Mucosa of stomach (tissue), 1 donor: ENCODE data around the gene ZNF350.
"Not testable (repeated sequence)": the region's sequence is repeated elsewhere in the genome, so short reads cannot be mapped to it uniquely, and the experiment has no call there.

Experiments used
- H3K27me3 ChIP-seq: one replicate; pipeline ENCODE4 v1.7.0; 2013; ENCODE audit warnings: mild to moderate bottlenecking, low read length; ENCODE audit not compliant: control insufficient read depth, insufficient read depth
- H3K36me3 ChIP-seq: one replicate; pipeline ENCODE4 v1.7.0; 2013; ENCODE audit warnings: low read length; ENCODE audit not compliant: control insufficient read depth, insufficient read depth
- H3K4me1 ChIP-seq: one replicate; pipeline ENCODE4 v1.7.0; 2013; ENCODE audit warnings: mild to moderate bottlenecking, low read length; ENCODE audit not compliant: control insufficient read depth, insufficient read depth
- H3K4me3 ChIP-seq: one replicate; pipeline ENCODE4 v1.7.0; 2013; ENCODE audit warnings: low read length
- H3K9ac ChIP-seq: one replicate; pipeline ENCODE4 v1.7.0; 2013; ENCODE audit warnings: mild to moderate bottlenecking, low read length, moderate library complexity
- H3K9me3 ChIP-seq: one replicate; pipeline ENCODE4 v1.7.0; 2013; ENCODE audit warnings: mild to moderate bottlenecking, low read length, moderate library complexity; ENCODE audit not compliant: control insufficient read depth
- donor health status: Pancreatic carcinoma.

ZNF350 gene

GRCh38 chr19:51986309-51987291 is at the start of gene ZNF350:
Gene ZNF350, minus strand, starts transcription at chr19:51986840. Its CDS starts 12,480 bp downstream, at chr19:51974360.
- Histone ChIP-seq H3K27me3 (no peaks in the 10 kb centered on the region), H3K9ac (peak within 1 kb of the TSS; percentile 96), H3K9me3 (peaks cover 12% of the 10 kb centered on the region), H3K4me1 (no peaks in the 10 kb centered on the region), H3K4me3 (peak within 1 kb of the TSS; percentile 97), H3K36me3 (no peaks in the 10 kb centered on the region)

GRCh38 chr19:52034051-52034728 is 47.5 kb upstream of the ZNF350 start:
- H3K36me3 ChIP-seq: peaks cover 29% of the 10 kb centered on the region
- no peak overlapping the region for H3K9ac ChIP-seq
- H3K4me3 ChIP-seq: no peak overlapping the region
- no peaks in the 10 kb centered on the region for H3K27me3 ChIP-seq
- H3K9me3 ChIP-seq: peaks cover 46% of the 10 kb centered on the region
- H3K4me1 ChIP-seq: no peaks in the 10 kb centered on the region

- no peaks in the 10 kb centered on the region for H3K36me3 ChIP-seq
- H3K9me3 ChIP-seq: peaks cover 17% of the 10 kb centered on the region
- H3K4me1 ChIP-seq: no peaks in the 10 kb centered on the region
- no peaks in the 10 kb centered on the region for H3K27me3 ChIP-seq
- H3K4me3 ChIP-seq: peak overlapping the region; percentile 93
- peak overlapping the region; percentile 92 for H3K9ac ChIP-seq
Measured at GRCh38 chr19:52028780-52029123, 42.1 kb upstream of the ZNF350 start.

GRCh38 chr19:52028027-52028779 is 41.6 kb upstream of the ZNF350 start, which contains the start of gene ZNF614:
Gene ZNF614, minus strand, starts transcription at chr19:52028379. Its CDS starts 2,634 bp downstream, at chr19:52025745.
- no peaks in the 10 kb centered on the region for H3K4me1 ChIP-seq
- H3K36me3 ChIP-seq: no peaks in the 10 kb centered on the region
- peak within 1 kb of the TSS; percentile 92 for H3K9ac ChIP-seq
- peak within 1 kb of the TSS; percentile 93 for H3K4me3 ChIP-seq
- H3K9me3 ChIP-seq: peaks cover 12% of the 10 kb centered on the region
- H3K27me3 ChIP-seq: no peaks in the 10 kb centered on the region

GRCh38 chr19:52026255-52026990 is 39.8 kb upstream of the ZNF350 start:
- H3K9ac ChIP-seq, H3K36me3 ChIP-seq, H3K27me3 ChIP-seq, H3K4me1 ChIP-seq, H3K4me3 ChIP-seq, H3K9me3 ChIP-seq: not testable (repeated sequence)

- not testable (repeated sequence) for H3K9ac ChIP-seq, H3K4me1 ChIP-seq, H3K27me3 ChIP-seq, H3K4me3 ChIP-seq, H3K36me3 ChIP-seq
- peaks cover 24% of the 10 kb centered on the region for H3K9me3 ChIP-seq
Measured at GRCh38 chr19:52024478-52024877, 37.8 kb upstream of the ZNF350 start.

GRCh38 chr19:52022193-52022592 is 35.6 kb upstream of the ZNF350 start:
- peaks cover 31% of the 10 kb centered on the region for H3K9me3 ChIP-seq
- no peak overlapping the region for H3K9ac ChIP-seq
- no peaks in the 10 kb centered on the region for H3K27me3 ChIP-seq
- H3K36me3 ChIP-seq: no peaks in the 10 kb centered on the region
- no peak overlapping the region for H3K4me3 ChIP-seq
- H3K4me1 ChIP-seq: no peaks in the 10 kb centered on the region

- peaks cover 8% of the 10 kb centered on the region for H3K36me3 ChIP-seq
- no peaks in the 10 kb centered on the region for H3K27me3 ChIP-seq
- no peak overlapping the region for H3K4me3 ChIP-seq
- no peak overlapping the region for H3K9ac ChIP-seq
- H3K4me1 ChIP-seq: no peaks in the 10 kb centered on the region
- H3K9me3 ChIP-seq: peaks cover 41% of the 10 kb centered on the region
Measured at GRCh38 chr19:52020506-52020905, 33.9 kb upstream of the ZNF350 start.

GRCh38 chr19:52010674-52011073 is 24.0 kb upstream of the ZNF350 start:
- no peak overlapping the region for H3K4me3 ChIP-seq
- no peak overlapping the region for H3K9ac ChIP-seq
- no peaks in the 10 kb centered on the region for H3K36me3 ChIP-seq
- no peaks in the 10 kb centered on the region for H3K27me3 ChIP-seq
- no peaks in the 10 kb centered on the region for H3K9me3 ChIP-seq
- H3K4me1 ChIP-seq: no peaks in the 10 kb centered on the region

- Histone ChIP-seq H3K4me1 (no peaks in the 10 kb centered on the region), H3K9me3 (no peaks in the 10 kb centered on the region), H3K9ac (peak within 1 kb of the TSS; percentile 77), H3K27me3 (no peaks in the 10 kb centered on the region), H3K4me3 (peak within 1 kb of the TSS; percentile 80), H3K36me3 (no peaks in the 10 kb centered on the region)
Measured at GRCh38 chr19:52007806-52008557, 21.3 kb upstream of the ZNF350 start, which contains the start of gene ZNF615. Gene ZNF615, minus strand, starts transcription at chr19:52008211. Its CDS starts 4,500 bp downstream, at chr19:52003711.

- H3K4me1 ChIP-seq: no peaks in the 10 kb centered on the region
- peak overlapping the region; percentile 80 for H3K4me3 ChIP-seq
- H3K36me3 ChIP-seq: no peaks in the 10 kb centered on the region
- H3K9me3 ChIP-seq: no peaks in the 10 kb centered on the region
- peak overlapping the region; percentile 77 for H3K9ac ChIP-seq
- no peaks in the 10 kb centered on the region for H3K27me3 ChIP-seq
Measured at GRCh38 chr19:52007451-52007805, 20.8 kb upstream of the ZNF350 start.
